DMS153 treated with DMSO at 0.1 percent for 48 hours (cell line): ENCODE measurements around the gene HOXB7.

Experiments
- DNase-seq: peaks from one replicate; lab custom pipeline; 2025; ENCODE audit not compliant: unreplicated experiment; lab: John Stamatoyannopoulos, UW

Gene HOXB7

GRCh38 chr17:48624544-48625494, 14.0 kb upstream of the HOXB7 start:
- no peak for DNase-seq

GRCh38 chr17:48624118-48624517, 13.3 kb upstream of the HOXB7 start:
- no peak for DNase-seq

GRCh38 chr17:48623583-48623982, 12.8 kb upstream of the HOXB7 start:
- no peak for DNase-seq

GRCh38 chr17:48622857-48623256, 12.0 kb upstream of the HOXB7 start:
- no peak for DNase-seq

GRCh38 chr17:48621410-48622392, 10.9 kb upstream of the HOXB7 start:
- DNase-seq = no peak

- no peak for DNase-seq
Observed at GRCh38 chr17:48620461-48621139, 9.8 kb upstream of the HOXB7 start.

GRCh38 chr17:48619826-48620449, 9.1 kb upstream of the HOXB7 start:
- DNase-seq = no peak

GRCh38 chr17:48618256-48618896, 7.6 kb upstream of the HOXB7 start:
- DNase-seq = peak; percentile 88

- no peak for DNase-seq
Observed at GRCh38 chr17:48617471-48618255, 6.8 kb upstream of the HOXB7 start.

- DNase-seq = no peak
Observed at GRCh38 chr17:48616717-48617470, 6.1 kb upstream of the HOXB7 start.

- DNase-seq = no peak
Observed at GRCh38 chr17:48615963-48616716, 5.3 kb upstream of the HOXB7 start.

- no peak for DNase-seq
Observed at GRCh38 chr17:48615047-48615962, 4.5 kb upstream of the HOXB7 start, which contains the start of gene HOXB8. HOXB8 (minus strand) TSS chr17:48615292; CDS start chr17:48614704, 588 bp downstream.

GRCh38 chr17:48613862-48614694, 3.3 kb upstream of the HOXB7 start:
- peak; percentile 16 for DNase-seq

- no peak for DNase-seq
Observed at GRCh38 chr17:48612854-48613691, 2.3 kb upstream of the HOXB7 start.

GRCh38 chr17:48612456-48612853, 1.6 kb upstream of the HOXB7 start:
- no peak for DNase-seq
